ENCODE data around the gene PRKG1.
"Not testable (repeated sequence)": the region's sequence is repeated elsewhere in the genome, so short reads cannot be mapped to it uniquely, and the experiment has no call there.

The PRKG1 gene

DNA sequence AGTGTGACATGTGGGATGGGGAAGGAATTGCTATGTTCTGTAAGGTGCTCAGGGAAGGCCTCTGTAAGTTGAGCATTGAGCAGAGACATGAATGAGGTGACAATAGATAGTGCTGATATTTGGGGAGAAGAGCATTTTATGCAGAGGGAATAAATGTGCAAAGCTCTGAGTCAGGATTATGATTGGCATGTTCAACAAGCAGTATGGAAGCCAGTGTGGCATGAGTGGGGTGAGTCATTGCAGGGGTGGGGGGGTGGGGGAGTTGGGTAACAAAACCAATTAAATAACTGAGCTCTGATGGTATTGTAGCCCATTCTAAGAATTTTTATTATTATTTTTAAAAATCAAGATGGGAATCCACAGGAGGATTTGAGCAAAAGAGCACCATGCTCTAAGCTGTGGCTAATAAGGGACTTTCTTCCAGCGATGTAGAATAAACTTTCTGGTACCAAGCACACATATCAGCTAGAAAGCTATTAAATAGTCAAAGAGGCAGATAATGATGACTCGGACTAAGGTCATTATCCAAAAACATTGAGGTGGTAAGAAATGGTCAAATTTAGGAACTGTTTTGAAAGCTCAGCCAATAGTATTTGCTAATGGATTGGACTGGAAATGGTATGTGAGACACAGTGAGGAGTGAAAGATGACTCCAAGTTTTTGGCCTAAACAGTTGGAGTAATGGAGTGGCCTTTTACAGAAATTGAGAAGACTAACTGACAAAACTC is 96.4 kb downstream of the PRKG1 start:
- no peak for DNase-seq (ENCODE audit: low spot score)

DNA sequence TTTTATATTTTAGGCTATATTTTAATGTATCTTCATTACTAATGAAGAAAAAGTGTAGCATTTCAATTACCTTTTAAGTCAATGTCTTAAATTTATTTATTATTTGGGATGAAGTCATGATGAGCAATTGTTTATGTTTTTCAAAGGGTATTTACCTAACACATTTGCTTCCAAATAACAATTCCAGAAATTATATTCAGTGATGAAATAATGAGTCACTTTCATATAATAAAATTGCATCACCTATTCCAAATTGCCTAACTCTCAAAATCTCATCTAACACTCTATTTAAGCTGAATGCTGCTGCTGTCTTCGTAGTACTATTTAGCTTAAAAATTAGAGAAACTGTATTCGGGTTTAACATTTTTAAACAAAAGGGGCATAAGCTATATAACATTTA is 97.7 kb downstream of the PRKG1 start:
- no peak for DNase-seq (ENCODE audit: low spot score)

GRCh38 chr10:51176976-51177695 is 102.8 kb downstream of the PRKG1 start:
- DNase-seq (ENCODE audit: low spot score) = no peak

GRCh38 chr10:51178634-51179033 is 104.3 kb downstream of the PRKG1 start:
- no peak for DNase-seq (ENCODE audit: low spot score)

GRCh38 chr10:51180141-51180540 is 105.9 kb downstream of the PRKG1 start:
- DNase-seq (ENCODE audit: low spot score) = no peak

- no peak for DNase-seq (ENCODE audit: low spot score)
These were observed 109.5 kb downstream of the PRKG1 start for GRCh38 chr10:51183783-51184182.

DNA sequence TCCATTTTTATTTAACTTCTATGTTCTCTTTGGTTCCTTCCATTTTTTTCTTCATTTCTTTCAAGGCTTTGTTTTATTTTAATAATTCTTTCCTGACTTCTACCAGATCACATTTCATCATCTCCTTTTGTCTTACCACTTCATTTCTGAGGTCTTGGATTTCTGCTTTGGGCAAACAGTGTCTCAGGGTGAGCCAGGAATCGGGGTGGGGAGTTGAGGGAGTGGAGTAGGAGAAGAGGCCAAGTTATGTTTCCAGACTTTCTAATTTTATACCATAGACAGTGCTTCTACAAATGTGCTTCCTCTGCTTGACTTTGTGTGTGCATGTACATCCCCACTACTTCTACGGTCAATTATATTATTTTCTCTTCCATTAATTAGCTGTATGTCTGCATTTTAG is 112.1 kb downstream of the PRKG1 start:
- DNase-seq (ENCODE audit: low spot score) = no peak

DNA sequence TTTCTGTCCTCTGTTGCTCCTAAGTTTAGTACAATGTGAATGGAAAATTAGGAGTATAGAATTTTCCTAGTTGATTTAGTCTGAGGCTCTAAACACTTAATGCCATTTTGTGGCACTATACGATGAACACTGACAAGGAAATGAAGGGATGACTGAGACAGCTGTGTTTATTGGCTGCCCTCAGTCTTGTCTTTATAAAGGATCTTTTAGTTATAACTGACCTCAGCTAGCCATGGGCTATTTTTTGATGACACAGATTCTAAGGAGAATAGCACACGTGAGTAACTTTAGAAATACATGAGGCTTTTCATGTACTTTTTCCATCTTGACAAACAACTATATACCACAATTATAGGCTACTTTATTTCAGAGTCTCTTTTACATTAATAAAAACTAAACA is 113.7 kb downstream of the PRKG1 start:
- DNase-seq (ENCODE audit: low spot score) = no peak

GRCh38 chr10:51188866-51189265 is 114.6 kb downstream of the PRKG1 start:
- no peak for DNase-seq (ENCODE audit: low spot score)

GRCh38 chr10:51196508-51197175 is 122.4 kb downstream of the PRKG1 start:
- DNase-seq (ENCODE audit: low spot score) = no peak

DNA sequence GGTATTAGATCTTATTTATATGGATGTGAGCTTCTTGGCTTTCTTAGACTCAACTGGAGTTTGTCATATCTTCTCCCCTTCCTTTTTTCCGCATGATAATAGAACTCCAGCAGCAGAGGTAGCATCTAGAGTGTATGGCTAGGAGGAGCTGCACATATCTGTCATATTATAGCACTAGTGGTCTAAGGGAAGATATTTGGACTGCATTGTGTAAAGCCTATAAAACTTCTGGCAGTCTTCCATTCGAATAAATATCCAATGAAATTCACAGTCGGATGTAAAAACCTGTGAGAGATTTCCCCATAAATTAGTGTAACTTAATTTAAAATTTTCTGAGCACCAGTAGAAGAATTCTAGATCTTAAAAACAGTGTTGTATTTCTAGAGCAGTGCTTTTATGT is 123.9 kb downstream of the PRKG1 start:
- no peak for DNase-seq (ENCODE audit: low spot score)

GRCh38 chr10:51201947-51202346 is 127.7 kb downstream of the PRKG1 start:
- no peak for DNase-seq (ENCODE audit: low spot score)

DNA sequence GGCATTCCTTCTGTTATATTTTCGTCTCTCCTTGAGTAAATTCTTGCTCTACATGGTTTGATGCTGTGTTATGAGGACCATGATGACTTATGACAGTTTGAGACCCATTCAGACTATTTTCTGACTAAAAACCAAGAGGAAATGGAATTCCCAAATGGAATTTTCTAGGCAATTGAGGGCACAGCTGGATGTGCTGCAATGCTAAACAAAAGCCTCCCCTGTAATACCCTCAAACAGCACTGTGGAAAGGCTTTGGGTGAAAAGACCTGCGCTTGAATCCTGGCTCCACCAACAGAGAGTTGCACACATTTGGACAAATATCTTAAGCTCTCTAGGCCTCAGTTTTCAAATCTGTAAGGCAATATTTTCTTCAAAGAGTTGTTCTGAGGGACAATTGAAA is 129.1 kb downstream of the PRKG1 start:
- no peak for DNase-seq (ENCODE audit: low spot score)

DNA sequence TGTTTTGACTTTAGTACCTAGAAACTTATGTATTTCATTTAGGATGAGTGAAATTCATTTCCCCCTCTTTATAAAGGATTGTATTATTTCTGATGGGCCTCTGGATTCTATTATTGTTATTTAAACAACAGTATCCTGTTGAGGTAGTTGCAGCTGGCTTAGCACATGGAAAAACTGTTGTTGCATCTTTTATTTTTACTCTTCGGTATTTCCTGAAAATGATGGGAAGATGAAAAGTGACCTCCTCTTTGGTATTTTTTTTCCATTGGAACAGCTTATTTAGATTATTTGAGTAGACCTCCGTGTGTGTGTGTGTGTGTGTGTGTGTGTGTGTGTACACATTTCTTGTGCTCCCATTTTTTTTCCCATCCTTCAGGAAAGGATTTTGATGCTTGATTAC is 129.8 kb downstream of the PRKG1 start:
- no peak for DNase-seq (ENCODE audit: low spot score)

GRCh38 chr10:51204701-51205100 is 130.4 kb downstream of the PRKG1 start:
- DNase-seq (ENCODE audit: low spot score) = no peak

DNA sequence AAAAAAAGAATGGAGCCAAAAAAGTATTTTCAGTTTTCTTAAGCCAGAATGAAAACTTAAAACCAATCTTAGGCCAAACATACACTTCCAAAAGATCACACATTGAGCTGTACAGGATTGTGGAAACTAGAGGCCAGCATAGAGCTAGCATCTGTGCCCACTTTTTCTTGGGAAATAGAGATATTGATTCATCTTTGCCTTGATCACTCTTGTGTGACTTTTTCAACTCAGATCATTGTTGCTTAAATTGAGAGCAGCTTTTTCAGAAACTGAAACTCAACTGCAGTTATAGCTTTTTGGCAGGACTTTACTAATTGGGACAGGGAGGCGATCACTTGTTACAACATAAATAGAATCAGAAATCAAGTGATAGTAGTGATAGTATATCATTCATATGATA is 132.2 kb downstream of the PRKG1 start:
- DNase-seq (ENCODE audit: low spot score) = no peak

DNA sequence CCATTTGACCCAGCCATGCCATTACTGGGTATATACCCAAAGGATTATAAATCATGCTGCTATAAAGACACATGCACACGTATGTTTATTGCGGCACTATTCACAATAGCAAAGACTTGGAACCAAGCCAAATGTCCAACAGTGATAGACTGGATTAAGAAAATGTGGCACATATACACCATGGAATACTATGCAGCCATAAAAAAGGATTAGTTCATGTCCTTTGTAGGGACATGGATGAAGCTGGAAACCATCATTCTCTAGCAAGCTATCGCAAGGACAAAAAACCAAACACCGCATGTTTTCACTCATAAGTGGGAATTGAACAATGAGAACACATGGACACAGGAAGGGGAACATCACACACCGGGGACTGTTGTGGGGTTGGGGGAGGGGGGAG is 138.7 kb downstream of the PRKG1 start:
- DNase-seq (ENCODE audit: low spot score) = not testable (repeated sequence)

DNA sequence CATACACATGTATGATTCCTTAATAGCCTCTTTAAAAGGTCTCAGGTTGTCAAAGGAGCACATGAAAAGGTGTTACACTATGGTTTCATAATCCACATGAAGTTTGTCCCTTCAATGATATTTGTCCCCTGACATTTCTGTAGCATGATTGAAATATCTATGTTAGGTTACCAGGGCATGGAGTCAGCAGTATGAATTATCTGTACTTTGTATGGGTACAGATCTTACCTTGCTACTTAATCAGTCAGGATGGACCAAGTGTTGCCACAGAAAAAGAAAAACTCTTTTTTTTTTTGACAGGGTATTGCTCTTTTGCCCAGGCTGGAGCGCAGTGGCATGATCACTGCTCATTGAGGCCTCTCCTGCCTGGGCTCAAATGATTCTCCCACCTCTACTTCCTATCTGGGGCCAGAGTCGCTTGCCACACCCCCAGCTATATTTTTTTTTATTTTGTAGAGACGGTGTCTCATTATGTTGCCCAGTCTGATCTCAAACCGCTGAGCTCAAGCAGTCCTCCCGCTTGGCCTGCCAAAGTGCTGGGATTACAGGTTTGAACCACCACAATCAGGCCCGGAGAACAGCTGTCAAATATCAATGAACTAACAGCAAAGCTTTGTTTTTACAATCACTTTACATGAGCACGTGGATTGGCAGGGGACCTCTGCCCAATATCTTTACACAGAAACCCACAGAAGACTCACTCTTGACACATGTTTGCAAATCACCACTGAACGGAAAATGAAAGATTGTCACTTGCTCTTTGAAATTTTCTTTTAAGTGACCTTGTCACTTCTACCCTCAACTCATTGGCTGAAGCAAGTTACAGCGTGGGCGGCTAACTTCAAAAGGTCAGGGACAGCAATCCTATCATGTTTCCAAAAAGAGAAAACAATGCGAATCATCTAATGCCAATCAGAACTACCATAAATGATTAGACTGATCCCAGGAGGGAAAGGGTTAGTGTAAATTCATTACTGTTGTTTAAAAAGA is 140.2 kb downstream of the PRKG1 start:
- DNase-seq (ENCODE audit: low spot score) = no peak

GRCh38 chr10:51215951-51216834 is 141.9 kb downstream of the PRKG1 start:
- DNase-seq (ENCODE audit: low spot score) = no peak

DNA sequence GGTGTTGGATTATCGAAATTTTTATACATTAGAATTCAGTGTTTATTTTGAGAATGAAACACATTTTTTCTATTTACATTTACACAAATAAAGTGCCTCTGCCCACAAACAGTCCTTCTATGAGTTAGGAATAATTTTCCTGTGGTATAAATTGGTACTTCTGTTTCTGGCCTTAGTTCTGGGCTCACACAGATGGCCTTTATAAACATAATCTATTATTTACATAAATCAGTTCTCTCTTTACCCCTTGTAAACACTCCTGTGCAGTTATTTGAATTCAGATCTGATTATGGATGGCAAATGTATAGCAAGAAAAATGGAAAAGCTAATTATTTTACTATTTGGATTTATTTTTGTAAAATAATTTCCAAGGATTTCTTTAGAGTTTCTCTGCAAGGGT is 143.2 kb downstream of the PRKG1 start:
- DNase-seq (ENCODE audit: low spot score) = no peak

DNA sequence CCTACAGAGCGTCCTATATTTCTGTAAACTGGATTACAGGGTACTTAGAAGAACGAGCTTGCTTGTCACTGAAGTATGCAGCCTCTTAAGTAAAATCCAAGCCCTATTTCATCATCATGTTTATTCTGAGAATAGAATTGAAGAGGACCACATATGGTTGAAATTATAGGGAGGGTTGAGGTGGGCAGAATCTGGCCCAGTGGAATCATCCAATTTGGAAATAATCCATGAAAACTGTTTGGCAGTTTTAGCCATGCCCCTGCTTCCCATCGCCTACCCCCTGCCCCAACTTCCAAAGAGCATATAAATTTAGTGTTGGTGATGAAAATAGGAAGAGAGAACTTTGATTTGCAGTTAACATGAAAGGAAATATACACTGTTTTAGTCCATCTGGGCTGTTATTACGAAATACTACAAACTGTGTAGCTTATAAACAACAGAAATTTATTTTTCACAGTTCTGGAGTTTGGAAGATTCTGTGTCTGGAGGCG is 150.4 kb downstream of the PRKG1 start:
- DNase-seq (ENCODE audit: low spot score) = no peak

Measured in ecto neural progenitor cell (in vitro differentiated cells).